ENCODE results near the gene ARL6IP4. TPM values are rescaled to one million over a fixed set of nuclear protein-coding genes. Genes with fewer than 3 reads are reported as not detected.

ARL6IP4 gene
- total RNA-seq, 1 donor from 2014 or later: 83.8 TPM

DNA sequence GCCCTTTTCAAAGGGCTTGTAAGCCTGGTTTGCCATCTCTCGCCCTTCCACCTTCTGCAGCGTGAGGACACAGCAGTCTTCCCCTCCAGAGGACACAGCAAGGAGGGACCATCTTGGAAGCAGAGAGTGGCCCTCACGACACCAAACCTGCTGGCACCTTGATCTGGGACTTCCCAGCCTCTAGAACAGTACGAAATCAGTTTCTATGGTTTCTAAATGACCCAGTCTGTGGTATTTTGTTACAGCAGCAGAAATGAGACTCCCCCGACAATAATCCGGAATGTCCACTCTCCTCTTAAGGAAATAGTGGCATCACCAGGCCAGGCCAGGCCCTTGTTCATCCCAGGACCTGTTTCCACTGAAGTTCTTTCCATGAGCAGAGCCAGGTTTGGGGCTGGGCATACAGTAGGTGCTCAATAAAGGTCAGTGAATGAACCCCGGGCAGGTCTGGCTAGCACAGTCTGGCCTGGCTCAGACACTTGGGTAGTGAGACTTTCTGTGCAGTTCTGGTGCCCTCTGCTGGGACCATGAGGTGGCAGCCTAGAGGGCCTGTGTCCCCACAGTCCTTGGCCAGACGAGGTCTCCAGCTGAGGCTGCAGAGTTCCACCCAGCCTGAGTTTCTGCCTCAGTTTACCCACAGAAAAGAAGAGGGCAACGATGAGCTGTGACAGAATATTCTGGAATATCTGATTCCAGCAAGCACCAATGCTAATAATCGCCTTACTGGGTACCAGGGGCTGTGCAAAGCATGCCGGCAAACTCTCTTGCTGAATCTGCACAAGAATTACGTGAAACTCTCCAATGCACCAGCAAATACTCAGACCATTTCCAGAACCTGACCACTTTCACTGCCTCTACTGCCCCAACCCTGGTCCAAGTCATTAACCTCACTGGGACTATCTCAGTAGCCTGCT, 28.2 kb upstream of the ARL6IP4 start:
- Mint-ChIP-seq H3K4me1 (peaks cover 2% of the 10 kb centered on the region), H3K4me3 (no peak overlapping the region), H3K36me3 (no peaks in the 10 kb centered on the region), H3K9me3 (no peaks in the 10 kb centered on the region), H3K27ac (no peak overlapping the region), H3K27me3 (ENCODE audit: insufficient read depth, low read depth) (peaks cover 9% of the 10 kb centered on the region)
- H3K9me3 ChIP-seq (ENCODE audit: low read depth): no peaks in the 10 kb centered on the region
- peak; percentile 84 for DNase-seq (ENCODE audit: low spot score)
- H4K20me1 ChIP-seq (ENCODE audit: low read depth): no peaks in the 10 kb centered on the region
- no peaks in the 10 kb centered on the region for H3K27me3 ChIP-seq
- no peak overlapping the region for H3K27ac ChIP-seq
- H3K4me1 ChIP-seq: no peaks in the 10 kb centered on the region
- no peak overlapping the region for H2AFZ ChIP-seq (replicated peaks)
- no peak overlapping the region for H3K4me3 ChIP-seq
- no peaks in the 10 kb centered on the region for H3K36me3 ChIP-seq
- TF ChIP-seq EZH2phosphoT487 (IDR thresholded peaks at IDR 0.05) (no peak), EZH2 (IDR thresholded peaks at IDR 0.05) (no peak)
- TF ChIP-seq, protein P1, sequence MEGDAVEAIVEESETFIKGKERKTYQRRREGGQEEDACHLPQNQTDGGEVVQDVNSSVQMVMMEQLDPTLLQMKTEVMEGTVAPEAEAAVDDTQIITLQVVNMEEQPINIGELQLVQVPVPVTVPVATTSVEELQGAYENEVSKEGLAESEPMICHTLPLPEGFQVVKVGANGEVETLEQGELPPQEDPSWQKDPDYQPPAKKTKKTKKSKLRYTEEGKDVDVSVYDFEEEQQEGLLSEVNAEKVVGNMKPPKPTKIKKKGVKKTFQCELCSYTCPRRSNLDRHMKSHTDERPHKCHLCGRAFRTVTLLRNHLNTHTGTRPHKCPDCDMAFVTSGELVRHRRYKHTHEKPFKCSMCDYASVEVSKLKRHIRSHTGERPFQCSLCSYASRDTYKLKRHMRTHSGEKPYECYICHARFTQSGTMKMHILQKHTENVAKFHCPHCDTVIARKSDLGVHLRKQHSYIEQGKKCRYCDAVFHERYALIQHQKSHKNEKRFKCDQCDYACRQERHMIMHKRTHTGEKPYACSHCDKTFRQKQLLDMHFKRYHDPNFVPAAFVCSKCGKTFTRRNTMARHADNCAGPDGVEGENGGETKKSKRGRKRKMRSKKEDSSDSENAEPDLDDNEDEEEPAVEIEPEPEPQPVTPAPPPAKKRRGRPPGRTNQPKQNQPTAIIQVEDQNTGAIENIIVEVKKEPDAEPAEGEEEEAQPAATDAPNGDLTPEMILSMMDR (IDR thresholded peaks at IDR 0.05): peak; percentile 86
- no peaks in the 10 kb centered on the region for H3F3A ChIP-seq (ENCODE audit: low read depth)
- H3K9ac ChIP-seq: no peak overlapping the region
- no peaks in the 10 kb centered on the region for H3K79me2 ChIP-seq (ENCODE audit: low read depth)
- H3K4me2 ChIP-seq: no peak overlapping the region

DNA sequence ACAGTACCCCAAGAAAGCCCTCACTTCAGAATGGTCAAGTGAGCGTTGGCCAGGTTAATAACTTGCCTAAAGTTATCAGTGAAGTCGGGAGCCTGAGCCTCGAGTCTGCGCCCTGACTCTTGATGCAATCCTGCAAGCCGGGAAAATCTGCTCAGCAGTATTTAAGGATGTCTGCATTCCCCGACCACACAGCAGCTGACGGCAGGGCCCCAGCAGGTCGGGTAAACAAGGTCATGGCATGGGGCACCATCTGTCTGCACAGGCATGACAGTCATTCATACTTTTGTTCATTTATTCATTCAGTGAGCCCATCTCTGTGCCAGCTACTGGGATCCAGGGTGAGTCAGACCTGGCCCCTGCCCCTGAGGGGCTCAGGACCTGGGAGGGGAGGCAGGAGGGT, 25.3 kb upstream of the ARL6IP4 start:
- H3F3A ChIP-seq (ENCODE audit: low read depth): no peaks in the 10 kb centered on the region
- no peak overlapping the region for H3K27ac Mint-ChIP-seq
- TF ChIP-seq EZH2phosphoT487 (IDR thresholded peaks at IDR 0.05) (no peak), EZH2 (IDR thresholded peaks at IDR 0.05) (no peak)
- TF ChIP-seq, protein P1 (IDR thresholded peaks at IDR 0.05): no peak
- no peaks in the 10 kb centered on the region for H3K9me3 ChIP-seq (ENCODE audit: low read depth)
- DNase-seq (ENCODE audit: low spot score): no peak
- no peak overlapping the region for H3K4me3 Mint-ChIP-seq
- H3K79me2 ChIP-seq (ENCODE audit: low read depth): no peaks in the 10 kb centered on the region
- H3K9ac ChIP-seq: no peak overlapping the region
- H3K36me3 Mint-ChIP-seq: no peaks in the 10 kb centered on the region
- peaks cover 9% of the 10 kb centered on the region for H3K27me3 Mint-ChIP-seq (ENCODE audit: insufficient read depth, low read depth)
- no peak overlapping the region for H3K4me3 ChIP-seq
- no peak overlapping the region for H3K27ac ChIP-seq
- peaks cover 2% of the 10 kb centered on the region for H3K4me1 Mint-ChIP-seq
- H3K36me3 ChIP-seq: no peaks in the 10 kb centered on the region
- no peaks in the 10 kb centered on the region for H3K4me1 ChIP-seq
- H2AFZ ChIP-seq (replicated peaks): no peak overlapping the region
- H4K20me1 ChIP-seq (ENCODE audit: low read depth): no peaks in the 10 kb centered on the region
- no peaks in the 10 kb centered on the region for H3K27me3 ChIP-seq
- H3K4me2 ChIP-seq: no peak overlapping the region
- no peaks in the 10 kb centered on the region for H3K9me3 Mint-ChIP-seq

DNA sequence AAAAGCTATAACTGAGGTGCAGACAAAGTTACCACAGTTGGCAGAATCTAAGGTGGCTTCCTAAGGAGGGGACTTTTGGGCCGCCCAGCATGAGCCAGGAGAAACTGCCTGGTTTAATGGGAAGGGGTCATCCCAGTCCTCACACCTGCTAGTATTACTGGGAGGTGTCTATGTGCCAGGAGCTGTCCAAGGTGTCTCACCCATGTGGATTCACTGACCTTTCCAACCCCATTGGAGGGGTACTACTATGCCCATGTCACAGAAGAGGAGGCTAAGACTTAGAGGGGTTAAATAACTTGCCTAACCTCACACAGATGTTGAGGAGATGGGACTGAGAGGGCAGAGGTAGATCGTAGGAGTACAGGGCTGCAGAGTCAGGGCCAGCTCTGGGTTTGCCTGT, 24.4 kb upstream of the ARL6IP4 start:
- H3K27ac ChIP-seq: no peak overlapping the region
- no peaks in the 10 kb centered on the region for H3K9me3 ChIP-seq (ENCODE audit: low read depth)
- no peaks in the 10 kb centered on the region for H3F3A ChIP-seq (ENCODE audit: low read depth)
- no peak overlapping the region for H3K4me3 ChIP-seq
- H3K4me2 ChIP-seq: no peak overlapping the region
- no peak overlapping the region for H3K9ac ChIP-seq
- no peak overlapping the region for H2AFZ ChIP-seq (replicated peaks)
- Mint-ChIP-seq H3K4me1 (peaks cover 2% of the 10 kb centered on the region), H3K9me3 (no peaks in the 10 kb centered on the region), H3K27me3 (ENCODE audit: insufficient read depth, low read depth) (peaks cover 9% of the 10 kb centered on the region), H3K36me3 (no peaks in the 10 kb centered on the region), H3K4me3 (no peak overlapping the region), H3K27ac (no peak overlapping the region)
- TF ChIP-seq EZH2phosphoT487 (IDR thresholded peaks at IDR 0.05) (no peak), EZH2 (IDR thresholded peaks at IDR 0.05) (no peak)
- TF ChIP-seq, protein P1 (IDR thresholded peaks at IDR 0.05): no peak
- no peaks in the 10 kb centered on the region for H3K79me2 ChIP-seq (ENCODE audit: low read depth)
- H4K20me1 ChIP-seq (ENCODE audit: low read depth): no peaks in the 10 kb centered on the region
- no peaks in the 10 kb centered on the region for H3K27me3 ChIP-seq
- H3K36me3 ChIP-seq: no peaks in the 10 kb centered on the region
- DNase-seq (ENCODE audit: low spot score): no peak
- H3K4me1 ChIP-seq: no peaks in the 10 kb centered on the region

Data from neural progenitor cell (in vitro differentiated cells).